Activated CD4-positive, alpha-beta T cell treated with anti-CD3 and anti-CD28 coated beads for 36 hours (primary cell): ENCODE data around the gene C16orf78. TPM values are rescaled to one million over a fixed set of nuclear protein-coding genes. Genes with fewer than 3 reads are reported as not detected.

Source experiments
- ATAC-seq: fragments of 200-7000 bp; cut with Tn5 transposase; one replicate; pipeline ENCODE4 v1.10.0; 2021; ENCODE audit warnings: mild to moderate bottlenecking, moderate library complexity
- CTCF ChIA-PET: fragments of 350-600 bp; sonication (Branson Sonifier 250); formaldehyde crosslinking; loops from one replicate; lab custom pipeline; 2021; ENCODE audit warnings: antibody characterized with exemption; lab: Charles Lee
- POLR2A ChIA-PET: fragments of 350-600 bp; sonication (Branson Sonifier 250); formaldehyde crosslinking; loops from one replicate; lab custom pipeline; 2021; ENCODE audit warnings: antibody characterized with exemption, inconsistent platforms; lab: Charles Lee
- DNase-seq: peaks from one replicate; pipeline ENCODE4 v3.0.0-alpha.2; 2020
- H3K27ac Mint-ChIP-seq: one replicate; pipeline ENCODE4 v1.8.0; 2021; ENCODE audit warnings: mixed read lengths
- H3K27me3 Mint-ChIP-seq: one replicate; pipeline ENCODE4 v1.8.0; 2021; ENCODE audit warnings: mixed read lengths
- H3K36me3 Mint-ChIP-seq: one replicate; pipeline ENCODE4 v1.8.0; 2021; ENCODE audit warnings: low read depth, mixed read lengths
- H3K4me1 Mint-ChIP-seq: one replicate; pipeline ENCODE4 v1.8.0; 2021; ENCODE audit warnings: mixed read lengths
- H3K4me3 Mint-ChIP-seq: one replicate; pipeline ENCODE4 v1.8.0; 2021; ENCODE audit warnings: mild to moderate bottlenecking, moderate library complexity, mixed read lengths
- H3K9me3 Mint-ChIP-seq: one replicate; pipeline ENCODE4 v1.8.0; 2021; ENCODE audit warnings: low read depth, mixed read lengths
- intact Hi-C, 2 experiments: fragments of 100-400 bp; cut with DNase I in 1 of 2; cut with micrococcal nuclease in 1 of 2; formaldehyde crosslinking; loops; one replicate each; pipeline versions ENCODE4 v1.14.2 to v1.15.1; 2022 to 2024; cut with DNase I, micrococcal nuclease
- total RNA-seq, 2 experiments: library from RNA; stranded (reverse); gene quantifications; one replicate each; pipeline ENCODE4 v1.2.3, GENCODE V29; 2021

The C16orf78 gene
- total RNA-seq, 2 experiments from 2014 or later: not detected

- POLR2A ChIA-PET: no interaction called here
- H3K4me1 Mint-ChIP-seq: no peaks in the 10 kb centered on the region
- DNase-seq: no peak
- H3K27me3 Mint-ChIP-seq: no peaks in the 10 kb centered on the region
- intact Hi-C loops: no loop called here
- CTCF ChIA-PET: interaction anchor here (0.7 kb wide), 1 partner anchor 76 kb away, joined by 3 read pairs; no protein-coding TSS in a partner anchor
- H3K27ac Mint-ChIP-seq: no peak overlapping the region
- no peak for ATAC-seq
- no peak overlapping the region for H3K4me3 Mint-ChIP-seq
- no peaks in the 10 kb centered on the region for H3K9me3 Mint-ChIP-seq
- H3K36me3 Mint-ChIP-seq: no peaks in the 10 kb centered on the region
Observed at GRCh38 chr16:49416001-49416675, 42.5 kb downstream of the C16orf78 start.

- Mint-ChIP-seq H3K9me3 (no peaks in the 10 kb centered on the region), H3K4me1 (no peaks in the 10 kb centered on the region), H3K36me3 (no peaks in the 10 kb centered on the region), H3K27ac (no peak overlapping the region), H3K4me3 (no peak overlapping the region), H3K27me3 (no peaks in the 10 kb centered on the region)
- DNase-seq (no peak), ATAC-seq (no peak)
- intact Hi-C loops: no loop called here
- ChIA-PET POLR2A (no interaction called here), CTCF (interaction anchor here (1.1 kb wide), 1 partner anchor 175 kb away, joined by 3 read pairs; no protein-coding TSS in a partner anchor)
Observed at GRCh38 chr16:49417354-49417753, 43.8 kb downstream of the C16orf78 start.

GRCh38 chr16:49419006-49419405 is 45.4 kb downstream of the C16orf78 start:
- H3K27me3 Mint-ChIP-seq: no peaks in the 10 kb centered on the region
- intact Hi-C loops: no loop called here
- H3K4me3 Mint-ChIP-seq: no peak overlapping the region
- H3K4me1 Mint-ChIP-seq: no peaks in the 10 kb centered on the region
- no peaks in the 10 kb centered on the region for H3K9me3 Mint-ChIP-seq
- no peak for DNase-seq
- no peaks in the 10 kb centered on the region for H3K36me3 Mint-ChIP-seq
- H3K27ac Mint-ChIP-seq: no peak overlapping the region
- ATAC-seq: no peak
- CTCF ChIA-PET: interaction anchor here (0.6 kb wide), 1 partner anchor 43 kb away, joined by 3 read pairs; no protein-coding TSS in a partner anchor
- POLR2A ChIA-PET: no interaction called here

DNA sequence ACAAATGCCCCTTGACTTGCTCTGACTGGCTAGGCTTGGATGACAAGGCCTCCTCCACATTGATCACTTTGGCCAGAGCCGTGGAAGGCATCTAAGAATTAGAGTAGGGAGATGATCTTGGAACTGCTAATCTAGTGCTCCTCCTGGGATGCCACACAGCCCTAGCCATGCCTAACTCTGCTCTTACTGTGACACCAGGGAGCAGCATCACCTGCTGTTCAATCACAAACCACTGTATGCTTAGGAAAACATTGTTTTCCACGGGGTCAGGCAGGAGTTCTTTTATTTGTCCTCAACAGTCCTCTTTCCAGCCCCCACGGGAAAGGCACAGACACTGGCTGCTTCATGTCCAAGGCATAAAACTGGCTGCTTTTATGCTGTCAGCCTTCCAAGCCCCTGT is 46.3 kb downstream of the C16orf78 start:
- H3K4me1 Mint-ChIP-seq: no peaks in the 10 kb centered on the region
- ChIA-PET CTCF (no interaction called here), POLR2A (no interaction called here)
- no peaks in the 10 kb centered on the region for H3K36me3 Mint-ChIP-seq
- H3K27ac Mint-ChIP-seq: no peak overlapping the region
- DNase-seq (no peak), ATAC-seq (no peak)
- H3K27me3 Mint-ChIP-seq: no peaks in the 10 kb centered on the region
- H3K9me3 Mint-ChIP-seq: no peaks in the 10 kb centered on the region
- no peak overlapping the region for H3K4me3 Mint-ChIP-seq
- intact Hi-C loops: no loop called here

GRCh38 chr16:49422896-49423295 is 49.3 kb downstream of the C16orf78 start:
- POLR2A ChIA-PET: no interaction called here
- Mint-ChIP-seq H3K36me3 (no peaks in the 10 kb centered on the region), H3K27me3 (no peaks in the 10 kb centered on the region), H3K9me3 (no peaks in the 10 kb centered on the region), H3K4me1 (no peaks in the 10 kb centered on the region), H3K27ac (no peak overlapping the region), H3K4me3 (no peak overlapping the region)
- intact Hi-C loops: no loop called here
- CTCF ChIA-PET: interaction anchor here (0.7 kb wide), 1 partner anchor 15 kb away, joined by 3 read pairs; no protein-coding TSS in a partner anchor
- no peak for ATAC-seq
- DNase-seq: no peak

DNA sequence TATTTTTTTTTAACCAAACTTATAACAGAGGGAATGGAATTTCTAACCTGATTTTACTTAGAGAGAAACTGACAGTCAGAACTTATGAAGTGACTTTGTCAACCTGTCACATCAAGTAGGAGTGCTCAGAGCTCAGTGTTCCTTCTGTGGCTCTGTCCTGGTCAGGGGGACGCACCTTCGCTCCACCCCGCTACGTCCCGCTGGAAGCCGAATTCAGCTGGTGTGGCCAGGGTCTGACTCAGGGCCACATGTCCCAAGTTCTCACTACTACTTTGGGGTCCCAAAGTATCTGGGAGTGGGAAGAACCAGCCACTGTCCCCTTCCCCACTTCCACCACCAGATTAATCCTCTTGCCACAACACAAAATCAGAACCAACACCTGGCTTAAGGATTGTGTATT is 51.4 kb downstream of the C16orf78 start:
- Mint-ChIP-seq H3K36me3 (no peaks in the 10 kb centered on the region), H3K4me1 (no peaks in the 10 kb centered on the region), H3K27ac (no peak overlapping the region), H3K9me3 (peaks cover 5% of the 10 kb centered on the region), H3K4me3 (no peak overlapping the region), H3K27me3 (no peaks in the 10 kb centered on the region)
- ChIA-PET POLR2A (no interaction called here), CTCF (interaction anchor here (0.7 kb wide), 1 partner anchor 889 kb away, joined by 3 read pairs; no protein-coding TSS in a partner anchor)
- ATAC-seq (no peak), DNase-seq (no peak)
- intact Hi-C loops: no loop called here

DNA sequence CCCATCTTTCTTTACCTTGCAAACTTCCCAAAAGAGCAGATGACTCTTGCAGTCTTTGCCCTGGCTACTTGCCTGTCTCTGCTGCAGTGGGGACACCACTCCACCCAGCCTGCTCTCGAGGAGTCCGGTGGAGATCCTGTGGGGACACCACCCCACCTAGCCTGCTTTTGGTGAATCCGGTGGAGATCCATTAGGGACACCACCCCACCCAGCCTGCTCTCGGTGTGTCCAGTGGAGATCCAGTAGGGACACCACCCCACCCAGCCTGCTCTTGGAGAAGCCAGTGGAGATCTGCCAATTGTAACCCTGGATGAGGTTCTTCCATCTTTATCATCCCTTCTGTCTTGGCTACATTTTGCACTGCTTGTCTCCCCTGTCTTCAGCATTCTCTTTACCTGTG is 54.2 kb downstream of the C16orf78 start:
- Mint-ChIP-seq H3K4me1 (no peaks in the 10 kb centered on the region), H3K27me3 (no peaks in the 10 kb centered on the region), H3K27ac (no peak overlapping the region), H3K9me3 (peaks cover 5% of the 10 kb centered on the region), H3K4me3 (no peak overlapping the region), H3K36me3 (no peaks in the 10 kb centered on the region)
- ChIA-PET CTCF (no interaction called here), POLR2A (no interaction called here)
- DNase-seq (no peak), ATAC-seq (no peak)
- intact Hi-C loops: no loop called here

DNA sequence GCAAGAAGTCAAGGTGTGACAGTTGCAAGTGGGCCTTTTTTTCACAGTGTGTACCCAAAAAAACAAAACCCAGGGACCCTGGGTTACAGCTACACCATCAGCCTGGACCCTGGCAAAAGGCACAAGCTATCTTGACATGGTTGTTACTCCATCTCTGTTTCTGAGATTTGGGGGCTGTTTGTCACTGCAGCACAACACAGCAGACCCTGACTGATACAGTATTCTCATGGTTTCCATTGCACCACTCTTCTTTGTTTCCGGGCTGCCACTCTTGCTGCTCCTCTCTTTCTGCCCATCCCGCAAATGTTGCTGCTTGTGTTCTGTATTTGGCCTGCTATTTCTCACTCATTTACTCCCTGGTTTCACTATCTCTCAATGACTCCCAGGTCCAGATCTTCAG is 55.2 kb downstream of the C16orf78 start:
- H3K27ac Mint-ChIP-seq: no peak overlapping the region
- H3K4me1 Mint-ChIP-seq: no peaks in the 10 kb centered on the region
- no peaks in the 10 kb centered on the region for H3K27me3 Mint-ChIP-seq
- no peaks in the 10 kb centered on the region for H3K36me3 Mint-ChIP-seq
- POLR2A ChIA-PET: no interaction called here
- CTCF ChIA-PET: no interaction called here
- DNase-seq: no peak
- no peak for ATAC-seq
- H3K4me3 Mint-ChIP-seq: no peak overlapping the region
- peaks cover 5% of the 10 kb centered on the region for H3K9me3 Mint-ChIP-seq
- intact Hi-C loops: no loop called here

- intact Hi-C loops: no loop called here
- no peaks in the 10 kb centered on the region for H3K36me3 Mint-ChIP-seq
- H3K9me3 Mint-ChIP-seq: peaks cover 5% of the 10 kb centered on the region
- no peaks in the 10 kb centered on the region for H3K4me1 Mint-ChIP-seq
- no peak for DNase-seq
- CTCF ChIA-PET: no interaction called here
- H3K27me3 Mint-ChIP-seq: no peaks in the 10 kb centered on the region
- POLR2A ChIA-PET: no interaction called here
- no peak for ATAC-seq
- no peak overlapping the region for H3K4me3 Mint-ChIP-seq
- H3K27ac Mint-ChIP-seq: no peak overlapping the region
Observed at GRCh38 chr16:49431040-49431439, 57.4 kb downstream of the C16orf78 start.

- CTCF ChIA-PET: no interaction called here
- POLR2A ChIA-PET: no interaction called here
- Mint-ChIP-seq H3K27me3 (no peaks in the 10 kb centered on the region), H3K9me3 (peaks cover 5% of the 10 kb centered on the region), H3K36me3 (no peaks in the 10 kb centered on the region), H3K4me1 (no peaks in the 10 kb centered on the region), H3K4me3 (no peak overlapping the region), H3K27ac (no peak overlapping the region)
- ATAC-seq (no peak), DNase-seq (no peak)
- intact Hi-C loops: no loop called here
Observed at GRCh38 chr16:49431591-49432290, 58.1 kb downstream of the C16orf78 start.

DNA sequence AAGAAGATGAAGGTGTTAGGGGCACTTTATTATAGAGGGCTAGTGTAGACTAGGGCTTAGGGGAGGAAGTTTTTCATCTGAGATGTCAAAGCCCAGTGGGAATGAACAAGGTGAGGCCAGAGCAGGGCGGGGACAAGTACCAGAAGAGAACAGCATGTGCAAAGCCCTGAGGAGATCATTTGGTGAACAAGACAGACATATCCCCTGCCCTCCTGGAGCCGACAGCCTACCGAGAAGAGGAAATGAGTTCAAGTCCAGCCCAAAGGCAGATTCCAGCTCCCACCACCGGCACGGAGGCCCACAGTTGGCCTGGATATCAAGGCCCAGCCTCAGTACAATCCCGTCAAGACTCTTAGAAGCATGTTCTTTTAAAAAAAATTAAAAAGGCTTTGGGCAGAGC is 61.1 kb downstream of the C16orf78 start:
- DNase-seq (no peak), ATAC-seq (no peak)
- no peak overlapping the region for H3K27ac Mint-ChIP-seq
- no peaks in the 10 kb centered on the region for H3K27me3 Mint-ChIP-seq
- H3K4me3 Mint-ChIP-seq: no peak overlapping the region
- no peaks in the 10 kb centered on the region for H3K36me3 Mint-ChIP-seq
- H3K9me3 Mint-ChIP-seq: no peaks in the 10 kb centered on the region
- ChIA-PET CTCF (interaction anchor here (1.4 kb wide), 1 partner anchor 158 kb away, joined by 5 read pairs; no protein-coding TSS in a partner anchor), POLR2A (no interaction called here)
- intact Hi-C loops: no loop called here
- H3K4me1 Mint-ChIP-seq: no peaks in the 10 kb centered on the region

DNA sequence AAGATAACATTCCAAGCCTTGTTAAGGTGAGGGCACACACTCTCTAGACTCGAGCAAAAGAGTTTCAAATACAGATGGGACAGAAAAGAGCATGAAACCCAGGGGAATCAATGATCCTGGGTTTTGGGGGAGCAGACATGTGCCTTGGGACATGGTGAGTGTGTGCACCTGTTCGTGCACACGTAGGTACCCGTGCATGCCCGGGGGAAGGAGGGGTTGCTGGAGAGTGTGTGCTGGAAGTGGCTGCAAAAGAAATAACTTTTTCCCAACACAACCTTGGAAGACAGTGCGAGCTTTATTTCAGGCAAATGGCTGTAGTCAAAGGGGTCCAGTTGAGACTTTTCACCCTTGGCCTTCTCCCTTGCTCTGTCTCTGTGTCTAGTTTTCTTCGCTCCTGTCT is 62.6 kb downstream of the C16orf78 start:
- DNase-seq (no peak), ATAC-seq (no peak)
- Mint-ChIP-seq H3K27ac (no peak overlapping the region), H3K9me3 (no peaks in the 10 kb centered on the region), H3K4me1 (peaks cover 7% of the 10 kb centered on the region), H3K4me3 (no peak overlapping the region), H3K36me3 (no peaks in the 10 kb centered on the region), H3K27me3 (no peaks in the 10 kb centered on the region)
- POLR2A ChIA-PET: no interaction called here
- intact Hi-C loops: no loop called here
- CTCF ChIA-PET: interaction anchor here (1.4 kb wide), 1 partner anchor 156 kb away, joined by 5 read pairs; no protein-coding TSS in a partner anchor
